GM19455 (cell line): ENCODE measurements around the gene WDR38.
A peak's percentile ranks its signal among the peaks of the same experiment; 100 is the strongest.

Experiments used
- ATAC-seq: cut with Tn5 transposase; IDR thresholded peaks from one replicate; pipeline ENCODE4 v1.9.1; 2021; ENCODE audit not compliant: unreplicated experiment

The WDR38 gene

DNA sequence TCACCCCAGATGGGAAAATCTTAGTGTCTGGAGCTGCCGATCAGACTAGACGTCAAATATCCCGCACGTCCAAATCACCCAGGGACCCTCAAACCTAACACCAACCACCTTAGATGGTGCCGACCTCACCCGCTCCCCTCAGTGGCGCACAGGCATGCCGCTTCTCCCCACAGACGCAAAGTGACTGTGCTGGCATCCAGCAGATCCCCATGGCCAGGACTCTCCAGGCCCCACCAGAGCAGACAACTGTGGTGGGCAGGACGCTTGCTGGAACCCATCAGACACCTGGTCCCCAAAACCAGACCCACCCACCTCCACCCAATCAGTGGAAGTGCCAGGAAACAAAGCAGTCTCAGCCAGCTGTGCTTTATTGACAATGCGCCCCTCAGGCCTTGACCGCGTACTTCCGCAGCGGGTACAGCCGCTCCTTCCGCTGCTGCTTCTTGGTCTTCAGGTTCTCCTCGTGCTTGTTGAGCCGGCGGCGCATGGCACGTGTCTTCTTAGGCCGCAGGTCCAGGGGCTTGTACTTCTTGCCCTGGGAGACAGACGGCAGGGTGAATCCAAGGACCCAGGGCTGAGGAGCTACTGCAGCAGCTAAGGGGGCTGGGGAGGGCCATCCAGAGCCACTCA lies 4.4 kb downstream of the WDR38 start:
- no peak for ATAC-seq

DNA sequence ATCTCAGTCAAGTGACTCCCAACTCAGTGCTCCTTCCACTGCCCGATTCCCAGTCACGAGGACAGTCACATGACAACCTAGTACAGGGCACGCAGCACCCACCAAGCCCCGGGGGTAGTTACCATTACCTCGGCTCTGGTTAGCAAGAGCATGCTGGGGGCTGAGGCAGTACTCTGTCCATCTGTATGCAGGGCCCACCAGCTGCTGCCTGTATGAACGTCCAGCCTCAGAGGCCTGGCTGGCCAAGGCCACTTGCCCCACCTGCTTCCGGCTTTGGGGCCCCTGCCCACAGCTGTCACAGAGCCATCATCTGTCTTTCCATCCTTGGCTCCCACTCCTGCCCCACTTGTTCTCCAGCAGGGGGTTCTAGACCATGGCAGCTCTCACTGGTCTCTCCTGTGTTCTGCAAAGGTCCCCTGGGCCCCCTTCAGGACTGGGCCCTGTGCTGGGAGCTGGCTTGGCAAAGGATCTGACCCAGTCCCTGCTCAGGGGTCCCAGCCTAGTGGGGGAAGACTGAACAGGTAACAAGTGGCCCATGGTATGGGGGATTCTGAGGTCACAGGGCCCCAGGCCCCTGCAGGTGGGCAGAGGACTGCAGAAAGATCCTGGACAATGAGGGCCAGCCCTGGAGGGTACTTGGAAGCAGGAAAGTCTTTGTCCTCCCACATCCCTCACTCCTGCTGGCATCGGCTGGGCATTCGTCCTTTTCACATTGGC lies 5.2 kb downstream of the WDR38 start:
- no peak for ATAC-seq

- no peak for ATAC-seq
These were observed 6.7 kb downstream of the WDR38 start for GRCh38 chr9:124859803-124860581.

- no peak for ATAC-seq
These were observed 7.5 kb downstream of the WDR38 start for GRCh38 chr9:124860582-124861341.

GRCh38 chr9:124861342-124862229 lies 8.3 kb downstream of the WDR38 start, which contains the start of the genes ARPC5L and RPL35:
TSS of gene ARPC5L (plus strand) at chr9:124862130. CDS start at chr9:124869291, 7,161 bp downstream.
TSS of gene RPL35 (minus strand) at chr9:124861957. CDS start at chr9:124861912, 45 bp downstream.
- peak; percentile 82 for ATAC-seq

- no peak for ATAC-seq
These were observed 10.2 kb downstream of the WDR38 start for GRCh38 chr9:124863371-124863871.

DNA sequence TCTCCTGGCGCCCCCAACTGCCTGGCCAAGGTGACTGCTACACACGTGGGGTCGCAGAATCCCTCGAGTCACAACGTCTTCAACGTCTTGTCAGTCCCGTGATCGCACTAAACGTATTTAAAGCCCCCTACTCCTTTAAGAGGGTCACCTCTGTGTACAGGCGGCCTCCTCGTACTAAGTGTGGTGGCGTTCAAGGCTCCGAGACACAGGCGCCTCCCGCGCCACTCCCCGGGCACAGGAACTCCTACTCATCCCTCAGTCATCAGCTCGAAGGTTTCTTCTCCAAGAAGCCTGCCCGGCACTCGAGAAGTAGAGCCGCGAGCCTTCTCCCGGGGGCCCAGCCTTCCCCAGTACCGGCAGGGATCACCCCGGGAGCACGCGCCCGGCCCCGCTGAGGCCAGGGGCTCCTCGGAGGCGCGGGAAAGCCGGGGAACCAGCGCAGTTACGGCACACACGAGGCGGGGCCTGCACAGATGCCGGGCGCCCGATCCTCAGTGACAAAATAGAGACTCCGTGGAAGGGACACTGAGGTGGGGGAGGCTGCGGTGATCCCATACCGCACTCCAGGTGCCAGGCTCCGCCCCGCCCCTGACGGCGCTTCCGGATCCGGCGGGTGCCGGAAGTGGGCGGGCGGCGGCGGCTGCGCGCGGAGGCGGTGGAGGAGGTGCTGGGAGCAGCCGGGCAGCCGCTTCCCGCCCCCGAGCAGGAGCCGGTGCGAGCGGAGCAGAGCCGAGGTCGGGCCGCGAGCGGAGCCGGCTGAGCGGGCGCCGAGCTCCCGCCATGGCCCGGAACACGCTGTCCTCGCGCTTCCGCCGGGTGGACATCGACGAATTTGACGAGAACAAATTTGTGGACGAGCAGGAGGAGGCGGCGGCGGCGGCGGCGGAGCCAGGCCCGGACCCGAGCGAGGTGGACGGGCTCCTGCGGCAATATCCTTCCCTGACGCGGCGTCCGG lies 15.5 kb downstream of the WDR38 start:
- peak; percentile 41 for ATAC-seq

- ATAC-seq = no peak
These were observed 16.3 kb downstream of the WDR38 start for GRCh38 chr9:124869466-124869985.

- no peak for ATAC-seq
These were observed 16.8 kb downstream of the WDR38 start for GRCh38 chr9:124869986-124870560.

GRCh38 chr9:124870723-124871122 lies 17.5 kb downstream of the WDR38 start:
- no peak for ATAC-seq

DNA sequence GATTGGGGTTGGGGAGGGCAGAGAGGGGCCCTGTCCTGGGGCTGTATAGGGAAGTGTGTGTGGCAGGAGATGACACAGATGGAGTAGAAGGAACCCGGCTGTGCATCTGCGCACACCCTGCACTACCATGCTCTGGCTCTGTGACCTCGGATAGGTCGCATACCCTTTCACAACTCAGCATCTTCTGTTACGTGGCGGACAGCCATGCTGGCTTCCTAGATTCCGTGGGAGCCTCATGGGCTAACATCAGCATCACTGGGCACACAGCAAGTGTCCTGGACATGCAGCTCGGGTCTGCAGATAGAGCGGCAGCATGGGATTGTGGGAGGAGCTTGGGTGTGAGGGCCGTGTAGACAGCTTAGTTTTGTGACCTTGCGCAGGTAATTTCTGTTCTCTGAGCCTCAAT lies 17.9 kb downstream of the WDR38 start:
- no peak for ATAC-seq

- no peak for ATAC-seq
These were observed 20.4 kb downstream of the WDR38 start for GRCh38 chr9:124873664-124874063.

- ATAC-seq = no peak
These were observed 22.2 kb downstream of the WDR38 start for GRCh38 chr9:124875501-124875900.

GRCh38 chr9:124877021-124877782 lies 23.9 kb downstream of the WDR38 start:
- ATAC-seq = no peak

GRCh38 chr9:124878021-124878420 lies 24.8 kb downstream of the WDR38 start:
- ATAC-seq = no peak

DNA sequence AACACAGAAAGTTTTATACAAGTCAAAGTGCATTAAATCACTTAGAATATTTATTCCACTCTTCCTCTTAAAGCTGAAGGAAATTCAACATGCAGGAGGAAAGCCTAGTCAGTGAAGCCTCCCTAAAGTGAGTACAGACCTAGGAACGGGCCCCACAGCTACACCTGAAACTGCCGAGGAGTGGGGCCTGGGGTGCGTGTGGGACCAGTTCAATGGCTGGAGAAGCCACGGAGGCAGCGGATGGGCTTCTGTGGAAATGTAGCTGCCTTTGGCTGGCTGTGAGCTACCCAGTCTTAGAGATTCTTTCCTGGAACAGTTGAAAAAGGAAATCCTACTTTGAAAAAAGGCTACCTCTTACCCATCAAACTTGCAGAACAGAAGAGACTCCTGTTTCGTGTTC lies 25.3 kb downstream of the WDR38 start:
- no peak for ATAC-seq

DNA sequence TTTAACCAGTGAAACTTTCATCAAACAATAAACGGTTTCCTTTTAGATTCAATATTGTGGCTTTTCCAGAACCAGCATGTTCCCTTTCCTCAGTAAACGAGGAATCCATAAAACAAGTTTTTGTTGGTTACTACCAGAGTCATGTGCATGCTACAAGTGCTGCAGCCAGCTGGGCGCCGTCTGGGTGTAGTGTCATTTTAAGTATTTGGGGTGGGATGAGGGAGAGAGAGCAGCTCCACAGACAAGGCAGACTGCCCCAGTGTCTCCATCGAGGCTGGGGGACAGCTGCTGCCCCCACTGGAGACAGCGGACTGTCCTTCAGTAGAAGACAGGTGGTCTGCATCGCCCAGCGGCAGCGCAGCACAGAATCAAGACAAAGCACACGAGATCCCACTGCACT lies 26.0 kb downstream of the WDR38 start:
- no peak for ATAC-seq
